GM12891 (cell line): ENCODE results near the gene CDCP1.

ENCODE experiments used
- PAX5 ChIP-seq: IDR thresholded peaks from 2 replicates; pipeline ENCODE4 v1.6.1; 2011; ENCODE audit warnings: low read length, moderate library complexity, mild to moderate bottlenecking; ENCODE audit not compliant: insufficient read depth, severe bottlenecking
- POLR2A ChIP-seq: IDR thresholded peaks from 2 replicates; pipeline ENCODE4 v1.6.1; 2011; ENCODE audit warnings: low read depth, low read length, control low read depth
- POLR2AphosphoS5 ChIP-seq: IDR thresholded peaks from 2 replicates; pipeline ENCODE4 v1.6.1; 2011; ENCODE audit warnings: low read depth, low read length, control low read depth
- SPI1 ChIP-seq: IDR thresholded peaks from 2 replicates; pipeline ENCODE4 v1.6.1; 2011; ENCODE audit warnings: low read depth, low read length, control low read depth
- TAF1 ChIP-seq: IDR thresholded peaks from 2 replicates; pipeline ENCODE4 v1.6.1; 2011; ENCODE audit warnings: low read depth, low read length, control low read depth

- TF ChIP-seq POLR2A (no peak), POLR2AphosphoS5 (no peak), PAX5 (no peak), TAF1 (no peak), SPI1 (no peak)
These were observed 20.2 kb upstream of the CDCP1 start for GRCh38 chr3:45166321-45166879.
